Testis (tissue), 3 donors: ENCODE results near the gene PARVB. TPM values are rescaled to one million over a fixed set of nuclear protein-coding genes. Genes with fewer than 3 reads are reported as not detected.

Experiments
- DNase-seq: peaks from one replicate; pipeline ENCODE4 v3.0.0-alpha.2; 2019
- H3K27ac ChIP-seq, 2 donors: fragments of 200-600 bp; sonication (generic); one replicate each; pipeline ENCODE4 v1.5.1; 2019
- H3K27me3 ChIP-seq: fragments of 200-600 bp; sonication (generic); one replicate; pipeline ENCODE4 v1.5.1; 2019
- H3K36me3 ChIP-seq: fragments of 200-600 bp; sonication (generic); one replicate; pipeline ENCODE4 v1.5.1; 2017; ENCODE audit warnings: low read depth; ENCODE audit errors: missing control alignments
- H3K4me1 ChIP-seq: fragments of 200-600 bp; sonication (generic); one replicate; pipeline ENCODE4 v1.5.1; 2019
- H3K4me3 ChIP-seq, 2 donors: fragments of 200-600 bp; sonication (generic); one replicate each; pipeline ENCODE4 v1.5.1; 2017 to 2019
- H3K9me3 ChIP-seq: fragments of 200-600 bp; sonication (generic); one replicate; pipeline ENCODE4 v1.5.1; 2017
- POLR2A ChIP-seq: fragments of 450-650 bp; IDR thresholded peaks from one replicate; pipeline ENCODE4 v1.6.1; 2017; ENCODE audit warnings: antibody characterized with exemption, mild to moderate bottlenecking, moderate library complexity
- WGBS, 2 donors: methylation state at CpG; one replicate each; pipeline ENCODE4 v1.1.5; 2018; 5-methylcytosine and 5-hydroxymethylcytosine counted together
- intact Hi-C: fragments of 100-400 bp; cut with DNase I; formaldehyde crosslinking; loops from one replicate; pipeline ENCODE4 v1.15.1; 2023; ENCODE audit warnings: low total_unique reads
- polyA plus RNA-seq: library from polyadenylated mRNA; stranded (reverse); fragments of 350-450 nt; fragmentation: Illumina TruSeq; extraction: RNeasy Lipid Tissue Mini Kit (QIAGEN cat#74804); gene quantifications from one replicate; pipeline ENCODE4 v1.2.3, GENCODE V29; 2014; ENCODE audit warnings: low read depth, low replicate concordance; ENCODE audit not compliant: insufficient read depth
- total RNA-seq, 2 donors: library from RNA; depleted of rRNA; stranded (reverse); fragments of >200 nt; gene quantifications; one replicate each; pipeline ENCODE4 v1.2.3, GENCODE V29; 2016
- TF ChIP-seq, protein P1 (sequence below), 3 experiments: fragments of 450-650 bp in 2 of 3; fragments of 200-600 bp in 1 of 3; sonication (generic) in 1 of 3; IDR thresholded peaks; one replicate each; pipeline ENCODE4 v1.5.1; 2016 to 2019; ENCODE audit warnings: antibody characterized with exemption in 3 of 3, mild to moderate bottlenecking in 2 of 3, moderate library complexity in 1 of 3

PARVB gene
- total and polyA plus RNA-seq, 3 donors from 2014 or later, result 11.6 to 27.5 (median 23.7) TPM

GRCh38 chr22:44020981-44021380 is 3.1 kb upstream of the PARVB start:
- DNase-seq, result no peak
- intact Hi-C loops, result no loop called here
- 91 to 93% methylated on average over 8 of the region's 8 CpGs for WGBS, 2 donors
- Histone ChIP-seq H3K36me3 (no peaks in the 10 kb centered on the region), H3K27me3 (no peaks in the 10 kb centered on the region), H3K4me1 (peaks cover 4% of the 10 kb centered on the region), H3K4me3 (no peak overlapping the region), H3K9me3 (no peaks in the 10 kb centered on the region), H3K27ac (no peak overlapping the region)
- TF ChIP-seq POLR2A, result no peak
- TF ChIP-seq, protein P1, sequence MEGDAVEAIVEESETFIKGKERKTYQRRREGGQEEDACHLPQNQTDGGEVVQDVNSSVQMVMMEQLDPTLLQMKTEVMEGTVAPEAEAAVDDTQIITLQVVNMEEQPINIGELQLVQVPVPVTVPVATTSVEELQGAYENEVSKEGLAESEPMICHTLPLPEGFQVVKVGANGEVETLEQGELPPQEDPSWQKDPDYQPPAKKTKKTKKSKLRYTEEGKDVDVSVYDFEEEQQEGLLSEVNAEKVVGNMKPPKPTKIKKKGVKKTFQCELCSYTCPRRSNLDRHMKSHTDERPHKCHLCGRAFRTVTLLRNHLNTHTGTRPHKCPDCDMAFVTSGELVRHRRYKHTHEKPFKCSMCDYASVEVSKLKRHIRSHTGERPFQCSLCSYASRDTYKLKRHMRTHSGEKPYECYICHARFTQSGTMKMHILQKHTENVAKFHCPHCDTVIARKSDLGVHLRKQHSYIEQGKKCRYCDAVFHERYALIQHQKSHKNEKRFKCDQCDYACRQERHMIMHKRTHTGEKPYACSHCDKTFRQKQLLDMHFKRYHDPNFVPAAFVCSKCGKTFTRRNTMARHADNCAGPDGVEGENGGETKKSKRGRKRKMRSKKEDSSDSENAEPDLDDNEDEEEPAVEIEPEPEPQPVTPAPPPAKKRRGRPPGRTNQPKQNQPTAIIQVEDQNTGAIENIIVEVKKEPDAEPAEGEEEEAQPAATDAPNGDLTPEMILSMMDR (IDR thresholded peaks at IDR 0.05), result no peak

GRCh38 chr22:44023404-44024287 is 456 bp upstream of the PARVB start:
- 18 to 26% methylated on average over 16 to 32 of the region's 54 CpGs for WGBS, 2 donors
- Histone ChIP-seq H3K4me3 (peak overlapping the region; percentile 60 to 62), H3K4me1 (peaks cover 10% of the 10 kb centered on the region), H3K9me3 (no peaks in the 10 kb centered on the region), H3K27me3 (no peaks in the 10 kb centered on the region), H3K27ac (peak overlapping the region in 1 of 2 donors; percentile 81), H3K36me3 (no peaks in the 10 kb centered on the region)
- TF ChIP-seq, protein P1 (IDR thresholded peaks at IDR 0.05), result no peak
- no peak for TF ChIP-seq POLR2A
- DNase-seq, result peak; percentile 54
- intact Hi-C loops, result no loop called here

DNA sequence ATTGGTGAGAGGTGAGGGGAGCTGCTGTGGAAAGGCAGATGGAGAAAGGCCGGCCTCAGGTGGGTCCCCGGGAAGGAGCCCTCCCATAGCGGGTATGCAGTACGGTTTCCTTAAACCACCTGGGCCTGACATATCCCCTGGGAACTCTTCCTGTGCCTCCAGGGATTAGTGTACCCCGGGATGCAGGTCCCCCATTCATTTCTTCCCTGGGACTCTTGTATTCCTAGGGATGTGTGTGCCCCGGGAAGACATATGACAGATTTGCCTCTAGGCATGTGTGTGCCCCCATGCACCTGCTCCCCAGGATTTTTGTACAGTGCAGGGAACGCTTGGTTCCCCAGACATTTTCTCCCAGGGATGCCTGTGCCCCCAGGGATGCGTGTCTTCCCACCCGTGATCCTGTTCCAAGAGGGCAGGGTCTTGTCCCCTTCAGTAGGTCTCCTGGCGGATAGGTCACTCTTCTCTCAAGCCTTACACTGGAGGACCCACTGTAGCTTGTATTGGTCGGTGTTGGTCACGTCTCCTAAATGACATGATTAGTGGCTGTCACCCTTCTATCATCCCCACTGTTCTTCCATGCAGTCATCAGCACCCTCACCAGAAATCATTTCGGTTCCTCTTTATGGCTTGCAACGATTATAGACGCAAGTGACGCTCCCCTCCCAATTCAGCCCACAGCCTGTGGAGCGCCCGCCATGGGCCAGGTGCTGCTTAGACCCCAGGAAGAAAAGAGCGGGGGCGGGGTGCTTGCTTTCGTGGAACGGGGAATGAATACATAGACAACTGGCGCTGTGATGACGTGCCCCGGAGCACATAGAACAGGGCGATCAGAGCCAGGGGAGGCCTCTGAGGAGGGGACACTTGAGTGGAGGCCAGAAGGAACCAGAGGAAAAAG is 1.3 kb downstream of the PARVB start:
- no peaks in the 10 kb centered on the region for H3K9me3 ChIP-seq
- peak; percentile 50 for DNase-seq
- peak overlapping the region; percentile 70 to 81 for H3K27ac ChIP-seq
- no peaks in the 10 kb centered on the region for H3K36me3 ChIP-seq
- H3K4me3 ChIP-seq, result peak overlapping the region in 1 of 2 donors; percentile 57
- peaks cover 10% of the 10 kb centered on the region for H3K4me1 ChIP-seq
- intact Hi-C loops, result no loop called here
- TF ChIP-seq, protein P1 (IDR thresholded peaks at IDR 0.05), result no peak
- TF ChIP-seq POLR2A, result no peak
- WGBS, 2 donors, result 68 to 73% methylated on average over 26 of the region's 26 CpGs
- no peaks in the 10 kb centered on the region for H3K27me3 ChIP-seq

DNA sequence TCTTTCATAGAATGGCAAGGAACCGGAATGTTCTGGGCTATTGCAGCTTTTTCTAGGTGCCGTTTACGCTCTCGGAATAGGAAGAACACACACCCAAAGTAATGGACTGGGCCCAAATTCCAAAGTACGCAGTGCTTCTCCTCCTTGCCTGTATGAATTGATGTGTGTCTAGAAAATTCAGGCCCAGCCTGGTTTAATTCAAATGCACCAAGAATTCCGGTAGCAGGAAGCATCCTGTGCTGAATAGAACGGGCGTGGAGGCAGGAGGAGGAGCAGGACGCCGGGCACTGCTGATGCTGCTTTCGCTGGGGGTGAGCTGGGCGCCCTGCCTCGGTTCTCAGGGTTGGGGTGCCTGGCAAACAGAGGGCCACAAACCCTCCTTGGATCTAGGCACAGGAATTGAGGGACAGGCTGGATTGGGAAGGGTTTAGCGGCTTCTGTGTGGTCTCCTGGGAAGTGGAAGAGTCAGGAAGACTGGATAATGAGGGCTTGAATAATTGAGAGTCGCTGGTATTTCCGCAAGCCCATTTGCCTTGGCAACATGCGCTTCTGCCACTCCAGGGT is 2.0 kb downstream of the PARVB start:
- Histone ChIP-seq H3K4me3 (no peak overlapping the region), H3K4me1 (peaks cover 10% of the 10 kb centered on the region), H3K36me3 (no peaks in the 10 kb centered on the region), H3K27me3 (no peaks in the 10 kb centered on the region), H3K27ac (peak overlapping the region; percentile 44 to 81), H3K9me3 (no peaks in the 10 kb centered on the region)
- TF ChIP-seq POLR2A, result no peak
- TF ChIP-seq, protein P1 (IDR thresholded peaks at IDR 0.05), result no peak
- intact Hi-C loops, result no loop called here
- 59 to 61% methylated on average over 17 of the region's 17 CpGs for WGBS, 2 donors
- DNase-seq, result no peak
